HG03432 (cell line): ENCODE measurements around the gene TPM2.

ENCODE experiments used
- ATAC-seq: cut with Tn5 transposase; IDR thresholded peaks from one replicate; pipeline ENCODE4 v1.9.1; 2021; ENCODE audit warnings: mild to moderate bottlenecking, moderate library complexity; ENCODE audit not compliant: unreplicated experiment

The TPM2 gene

DNA sequence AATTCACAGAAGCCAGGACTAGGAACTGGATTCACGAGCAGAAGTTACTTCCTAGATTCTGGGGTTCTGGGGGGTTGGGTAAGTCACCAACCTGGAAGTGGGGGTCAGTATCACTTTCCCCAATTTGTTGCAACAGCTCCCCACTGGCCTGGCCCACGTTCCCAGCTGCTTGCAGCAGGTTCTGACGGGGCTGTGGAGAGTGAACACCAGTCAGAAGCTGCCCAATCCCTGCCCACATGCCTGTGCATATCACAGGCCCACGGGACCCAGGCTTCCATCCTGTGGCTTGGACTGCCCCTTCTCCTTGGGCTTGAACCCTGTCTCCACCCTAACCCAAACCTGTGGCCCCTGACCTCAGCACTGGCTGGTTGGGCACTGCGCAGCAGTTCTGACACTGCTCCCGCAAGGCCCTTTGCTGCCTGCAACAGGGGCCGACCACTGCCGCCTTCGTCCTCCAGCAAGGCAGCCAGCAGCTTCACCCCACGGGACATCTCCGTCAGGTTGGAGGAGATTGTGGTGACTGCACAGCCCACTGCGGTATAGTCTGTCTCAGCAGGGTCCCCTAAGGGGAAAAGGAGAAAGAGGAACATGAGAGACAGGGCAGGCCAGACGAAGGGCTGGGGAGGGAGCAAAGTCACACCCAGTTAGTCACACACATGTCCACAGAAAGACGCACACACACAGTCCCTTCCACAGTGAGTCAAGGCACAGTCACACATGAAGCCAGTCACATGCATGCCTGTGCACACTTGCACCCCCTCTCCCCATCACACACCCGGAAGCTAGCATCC lies 29.2 kb upstream of the TPM2 start:
- no peak for ATAC-seq

DNA sequence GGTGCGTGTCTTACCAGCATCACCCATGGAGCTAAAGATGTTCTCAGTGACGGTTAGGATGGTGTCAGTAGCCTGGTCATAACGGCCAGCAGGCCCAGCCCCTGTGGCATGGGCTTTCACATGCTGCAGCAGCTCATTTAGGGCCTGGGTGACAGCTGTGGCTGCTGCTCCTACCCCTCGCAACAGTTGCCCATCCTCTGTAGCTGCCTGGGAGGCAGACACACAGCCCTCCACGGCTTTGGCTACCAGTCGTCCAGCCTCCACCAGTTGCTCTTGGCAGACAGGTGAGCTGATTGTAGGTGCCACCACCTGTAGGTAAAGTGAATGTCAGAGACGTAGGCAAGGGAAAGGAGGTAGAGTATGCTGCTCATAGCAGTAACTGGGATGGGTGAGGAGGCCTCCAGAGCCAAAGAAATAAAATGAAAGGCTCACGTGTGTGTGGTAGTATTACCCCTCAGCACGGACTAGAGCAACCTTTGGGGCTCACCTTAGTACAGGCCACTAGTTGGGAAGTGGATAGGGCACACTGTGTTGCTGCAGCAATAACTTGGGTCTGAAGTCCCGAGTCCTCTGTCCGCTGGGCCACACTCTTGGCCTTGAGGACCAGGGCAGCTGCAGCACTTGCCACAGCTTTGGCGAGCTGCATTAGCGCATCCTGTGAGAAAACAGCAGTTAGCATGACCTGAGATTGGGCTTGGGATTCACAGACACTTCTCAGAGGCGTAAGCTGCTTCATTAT lies 27.6 kb upstream of the TPM2 start:
- ATAC-seq = no peak

DNA sequence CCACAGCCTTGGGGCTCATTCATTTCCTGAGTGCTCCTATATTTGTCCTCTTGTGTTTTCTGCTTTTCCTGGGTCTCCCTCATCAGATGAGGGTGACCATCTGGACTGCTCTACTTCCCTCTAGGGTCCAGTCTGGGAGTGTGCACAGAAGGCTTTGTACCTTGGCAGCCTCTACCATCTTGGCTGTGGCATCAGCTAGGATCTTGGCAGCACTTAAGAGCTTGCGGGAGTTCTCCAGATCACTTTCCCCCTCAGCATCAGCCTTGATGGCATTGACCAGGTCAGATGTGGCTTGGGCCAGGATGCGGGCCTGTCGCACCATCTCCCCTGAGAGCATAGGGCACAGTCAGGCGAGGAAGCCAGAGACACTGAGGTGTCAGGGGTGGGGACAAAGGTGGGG lies 26.5 kb upstream of the TPM2 start:
- no peak for ATAC-seq

DNA sequence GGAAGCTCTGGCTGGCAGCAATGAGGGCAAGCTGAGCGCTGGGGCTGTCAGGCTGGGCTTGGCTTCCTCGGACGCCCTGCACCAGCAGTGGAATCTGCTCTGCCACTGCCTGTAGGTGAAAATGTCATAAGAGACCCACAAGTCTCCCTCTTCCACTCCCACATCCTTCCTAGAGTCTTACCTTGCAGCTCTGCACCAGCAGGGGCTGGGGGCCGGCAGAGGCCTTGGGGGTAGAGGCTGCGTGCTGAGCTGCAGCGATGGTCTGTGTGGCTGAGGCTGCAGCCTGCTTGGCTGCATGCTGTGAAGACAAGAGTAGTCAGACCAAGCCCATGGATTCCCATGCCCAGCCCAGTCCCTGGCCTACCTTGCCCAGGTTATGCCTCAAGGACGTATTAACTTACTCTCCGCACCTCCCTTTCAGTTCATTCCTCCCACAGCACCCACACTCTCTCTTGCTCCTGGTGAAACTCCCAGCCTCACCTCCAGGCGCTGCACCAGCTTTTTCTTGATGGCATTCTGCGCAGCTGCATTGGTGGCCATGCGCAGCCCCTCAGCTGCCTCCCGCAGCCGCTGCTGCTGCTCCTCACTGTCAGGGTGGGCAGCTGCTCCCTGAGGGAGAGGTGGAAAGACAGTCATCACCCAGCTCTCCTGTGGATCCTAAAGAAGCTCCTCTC lies 25.0 kb upstream of the TPM2 start:
- no peak for ATAC-seq

DNA sequence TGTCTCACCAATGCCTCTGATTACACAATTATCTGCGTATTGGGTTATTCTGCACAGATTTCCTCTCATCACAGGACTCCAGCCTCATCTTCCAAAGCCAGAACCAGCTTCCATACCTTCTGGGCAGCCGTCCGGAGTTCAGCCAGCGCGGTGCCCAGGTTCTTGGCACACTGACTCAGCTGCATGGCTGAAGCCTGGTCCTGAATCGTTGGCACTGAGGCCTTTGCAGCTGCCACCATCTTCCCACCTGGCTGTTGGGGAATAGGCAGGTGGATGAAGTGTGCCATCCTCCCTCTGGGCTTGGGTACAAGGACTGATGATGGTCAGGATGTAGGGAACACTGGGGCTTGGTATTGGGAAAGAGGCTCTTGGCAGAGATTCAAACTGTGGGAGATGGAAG lies 24.4 kb upstream of the TPM2 start:
- no peak for ATAC-seq

DNA sequence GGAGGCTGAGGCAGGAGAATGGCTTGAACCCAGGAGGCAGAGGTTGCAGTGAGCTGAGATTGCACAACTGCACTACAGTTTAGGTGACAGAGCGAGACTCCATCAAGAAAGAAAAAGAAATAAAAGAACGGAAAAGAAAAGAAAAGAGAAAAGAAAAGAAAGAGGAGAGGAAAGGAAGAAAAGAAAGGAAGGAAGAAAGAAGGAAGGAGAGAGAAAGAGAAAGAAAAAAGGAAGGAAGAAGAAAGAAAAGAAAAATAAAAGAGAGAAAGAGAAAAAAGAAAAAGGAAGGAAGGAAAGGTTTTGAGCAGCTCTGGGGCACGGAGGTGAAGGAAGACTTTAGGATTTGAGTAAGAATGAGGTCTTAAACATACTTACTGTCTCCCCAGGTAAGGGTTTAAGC lies 23.9 kb upstream of the TPM2 start:
- ATAC-seq = no peak

DNA sequence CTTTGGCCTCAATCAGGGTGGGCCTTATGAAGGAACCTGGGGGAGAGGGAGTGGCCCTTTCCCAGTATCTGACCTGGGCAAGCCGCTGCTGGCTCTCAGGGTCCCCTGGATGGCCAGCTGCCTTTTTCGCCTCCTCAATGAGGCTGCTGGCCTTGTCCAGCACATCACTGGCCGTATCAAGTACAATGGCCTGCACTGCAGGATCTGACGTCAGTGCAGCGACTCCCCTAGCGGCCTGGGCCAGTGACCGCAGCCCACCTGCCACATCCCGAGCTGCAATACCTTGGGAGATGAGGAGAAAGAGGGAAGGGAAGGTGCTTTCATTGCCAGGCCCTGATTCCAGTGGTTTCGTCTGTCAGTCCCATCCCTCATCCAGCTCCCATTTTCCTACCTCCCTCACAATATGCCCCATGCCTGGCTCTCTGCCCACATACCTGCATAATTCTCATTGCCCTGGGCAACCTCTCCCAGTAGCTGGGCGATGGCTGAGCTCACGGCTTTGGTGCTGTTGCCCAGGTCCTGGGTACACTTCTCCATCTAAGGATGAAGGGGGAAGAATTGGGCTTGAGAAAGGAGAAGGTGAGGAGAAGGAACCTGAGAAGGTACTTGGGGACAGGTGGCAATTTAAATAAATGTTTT lies 23.2 kb upstream of the TPM2 start:
- ATAC-seq = no peak

DNA sequence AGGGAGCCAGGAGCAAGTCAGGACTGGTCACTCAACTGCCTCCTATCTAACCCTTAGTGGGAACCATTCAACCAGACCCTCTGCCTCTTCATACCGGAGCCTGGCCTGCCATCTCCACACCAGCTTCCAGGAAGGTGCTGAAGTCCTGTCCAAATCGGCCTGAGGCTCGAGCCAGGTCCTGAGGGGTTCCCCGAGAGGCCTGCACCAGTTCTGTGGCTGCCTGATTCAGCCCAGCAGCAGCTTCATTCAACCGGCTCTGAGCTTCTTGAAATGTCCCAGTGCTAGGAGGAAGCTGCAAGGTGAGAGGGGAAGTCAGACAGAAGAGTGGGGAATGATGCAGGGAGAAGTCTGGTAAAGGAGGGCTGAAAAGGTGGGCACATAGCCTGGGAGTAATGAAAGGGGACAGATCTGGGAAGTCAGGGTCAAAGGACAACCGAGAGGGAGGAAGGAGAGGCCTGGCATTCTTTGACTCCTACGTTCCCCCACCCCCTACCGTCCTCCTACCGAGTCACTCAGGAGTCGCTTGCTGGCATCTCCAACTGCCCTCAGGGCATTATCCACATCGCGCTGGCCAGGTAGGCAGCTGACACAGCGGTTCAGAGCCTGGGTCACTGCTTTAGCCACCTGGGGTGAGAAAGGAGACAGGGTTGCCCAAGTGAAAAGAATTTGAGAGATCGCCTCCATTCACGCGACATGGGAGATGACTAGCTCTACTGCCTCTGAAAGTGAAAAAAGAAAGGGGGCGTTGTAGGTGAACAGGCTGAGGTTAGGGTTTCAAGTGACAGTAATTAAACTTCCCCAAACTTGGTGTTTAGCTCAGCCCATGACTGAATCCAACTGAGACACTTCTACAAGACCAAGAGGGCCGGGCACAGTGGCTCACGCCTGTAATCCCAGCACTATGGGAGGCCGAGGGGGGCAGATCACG lies 22.0 kb upstream of the TPM2 start:
- ATAC-seq = no peak

DNA sequence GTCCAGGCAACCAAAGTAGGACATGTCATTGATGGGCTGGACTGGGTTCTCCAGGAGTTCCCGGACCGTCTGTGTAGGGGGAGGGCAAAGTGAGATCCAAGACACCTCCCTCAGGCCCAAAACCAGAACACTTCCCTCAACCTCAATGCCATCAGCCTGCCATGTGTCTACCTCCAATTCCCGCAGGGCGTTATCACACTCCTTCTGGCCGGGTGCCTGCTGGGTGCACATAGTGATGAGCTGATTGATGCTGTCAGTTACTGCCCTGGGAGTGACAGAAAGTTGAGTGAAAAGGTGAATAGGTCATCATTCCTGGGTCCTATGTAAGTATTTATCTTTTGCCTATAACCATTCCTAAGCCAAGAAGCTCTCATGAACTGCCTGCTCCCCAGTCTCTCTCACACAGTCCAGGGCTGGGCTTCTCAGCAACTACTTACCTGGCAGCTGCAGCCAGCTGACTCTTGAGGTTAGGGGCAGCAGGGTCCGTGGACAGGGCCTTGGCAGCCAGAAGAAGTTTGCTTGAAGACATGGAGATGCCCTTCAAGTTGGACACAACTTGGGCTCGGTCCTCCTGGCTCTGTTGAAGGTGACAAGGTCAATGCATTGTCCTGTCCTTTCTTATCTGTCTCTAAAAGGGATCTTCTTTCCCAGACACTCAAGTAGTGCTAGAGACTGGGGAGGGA lies 21.2 kb upstream of the TPM2 start:
- no peak for ATAC-seq

DNA sequence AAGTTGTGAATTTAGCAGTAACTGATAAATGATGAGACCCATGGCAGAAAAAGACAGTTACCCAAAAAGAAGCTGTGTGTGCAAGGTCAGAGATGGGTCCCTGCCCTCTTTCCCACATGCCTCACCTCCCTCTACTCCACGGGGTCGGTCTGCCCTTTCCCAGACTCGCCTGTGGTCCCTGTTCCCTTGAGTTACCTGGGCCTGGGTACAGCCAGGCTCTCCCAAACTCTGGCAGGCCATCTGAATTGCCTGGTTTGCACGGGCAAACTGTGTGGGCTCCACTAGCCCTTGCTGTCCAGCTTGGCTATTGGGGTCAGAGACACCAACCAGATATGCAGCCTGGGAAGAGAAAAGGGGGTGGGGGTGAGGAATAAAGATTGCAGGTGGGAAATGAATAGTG lies 18.4 kb upstream of the TPM2 start:
- no peak for ATAC-seq

DNA sequence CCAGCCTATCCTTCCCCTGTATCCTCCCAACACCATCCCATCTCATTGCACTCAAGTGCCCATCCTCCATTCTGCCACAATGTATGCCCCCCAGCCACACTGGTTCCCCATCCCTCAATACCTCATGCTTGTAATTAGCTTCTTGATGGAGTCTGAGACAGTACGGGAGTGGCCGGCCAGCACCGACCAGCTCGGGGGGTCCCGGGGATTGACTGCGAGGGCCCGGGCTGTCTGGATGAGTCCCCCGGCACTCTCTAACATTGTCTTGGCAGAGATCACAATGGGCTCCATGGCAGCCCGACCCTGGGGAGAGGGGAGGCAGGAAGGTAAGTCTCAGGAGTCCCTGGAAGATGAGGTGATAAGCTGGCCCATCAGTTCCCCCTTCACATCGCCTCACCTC lies 17.2 kb upstream of the TPM2 start:
- no peak for ATAC-seq

DNA sequence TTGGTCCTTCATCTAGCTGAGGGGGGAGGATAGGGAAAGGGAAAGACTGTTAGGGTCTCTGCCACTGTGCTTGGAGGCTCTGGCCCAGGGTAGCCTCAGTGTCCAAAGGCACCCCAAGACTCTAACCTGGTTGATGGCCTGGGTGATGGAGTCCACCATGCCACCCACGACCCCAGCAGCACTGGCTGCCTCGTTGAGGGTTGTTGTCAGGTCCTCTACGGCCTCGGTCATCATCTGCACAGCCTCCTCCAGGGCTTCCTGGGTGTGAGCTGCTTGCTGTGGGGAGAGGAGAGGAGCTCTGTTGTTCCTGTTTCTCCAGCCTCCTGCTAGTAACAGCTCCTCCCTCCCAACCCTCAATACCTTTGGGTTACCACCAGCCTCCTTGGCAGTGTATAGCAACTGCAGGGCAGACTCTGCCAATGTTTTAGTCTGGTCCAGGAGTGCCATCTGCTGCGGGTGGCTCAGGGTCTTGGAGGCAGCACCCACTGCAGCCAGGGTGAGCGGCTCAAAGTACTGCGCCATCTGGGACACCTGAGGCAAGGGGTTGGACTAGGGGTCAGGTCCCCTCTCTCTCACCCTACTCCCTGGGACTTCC lies 16.2 kb upstream of the TPM2 start:
- no peak for ATAC-seq

DNA sequence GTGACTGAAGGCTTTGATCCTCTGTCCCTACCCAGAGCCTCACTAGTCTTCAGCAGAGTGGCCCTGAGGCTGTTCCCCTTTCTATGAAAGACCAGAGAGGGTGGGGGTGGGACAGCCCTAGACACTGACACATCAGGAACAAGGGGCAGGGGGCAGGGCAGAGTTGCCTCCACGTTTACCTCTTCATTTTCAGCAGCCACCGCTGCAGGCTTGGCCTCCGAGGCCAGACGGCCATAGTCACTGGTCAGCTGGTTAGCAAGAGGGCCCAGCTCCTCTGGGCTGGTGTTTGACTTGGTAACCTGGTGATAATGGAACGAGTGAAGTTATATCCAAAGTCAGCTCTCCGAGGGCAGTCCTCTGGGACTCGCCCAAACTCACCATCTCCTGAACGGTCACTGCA lies 15.6 kb upstream of the TPM2 start:
- no peak for ATAC-seq

DNA sequence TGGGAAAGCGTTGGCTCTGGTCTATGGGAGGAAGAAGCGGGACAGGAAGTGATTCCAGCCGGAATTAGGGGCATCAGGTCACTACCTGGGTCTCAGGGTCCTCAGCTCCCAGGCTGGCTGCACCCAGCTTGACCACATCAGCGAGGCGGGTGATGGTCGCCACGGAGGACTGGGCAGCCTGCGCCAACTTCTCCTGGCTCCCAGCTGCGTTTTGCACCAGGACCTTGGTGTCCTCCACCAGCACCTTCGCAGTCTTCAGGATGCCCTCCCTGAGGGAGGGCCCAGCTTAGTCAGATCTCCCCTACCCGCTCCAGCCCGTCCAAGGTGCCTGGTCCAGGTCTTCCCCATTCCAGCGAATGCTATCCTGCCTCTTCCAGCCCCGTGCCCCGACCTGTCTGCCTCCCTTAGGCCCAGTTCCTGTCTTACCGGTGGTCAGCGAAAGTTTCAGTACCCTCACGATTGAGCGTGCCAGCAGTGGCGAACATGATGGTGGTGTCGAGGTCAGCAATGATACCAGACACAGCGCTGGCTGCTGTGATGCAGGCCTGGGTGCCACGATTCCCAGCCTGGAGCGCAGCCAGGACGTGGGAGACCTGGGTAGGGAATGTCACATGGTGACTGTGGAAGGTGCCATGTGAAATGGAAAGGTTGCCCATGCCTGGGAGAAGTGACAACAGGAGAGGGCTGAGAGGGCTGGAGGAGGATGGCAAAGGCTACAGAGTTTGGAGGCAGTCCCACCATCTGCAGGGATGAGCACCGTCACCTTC lies 14.4 kb upstream of the TPM2 start:
- ATAC-seq = no peak

DNA sequence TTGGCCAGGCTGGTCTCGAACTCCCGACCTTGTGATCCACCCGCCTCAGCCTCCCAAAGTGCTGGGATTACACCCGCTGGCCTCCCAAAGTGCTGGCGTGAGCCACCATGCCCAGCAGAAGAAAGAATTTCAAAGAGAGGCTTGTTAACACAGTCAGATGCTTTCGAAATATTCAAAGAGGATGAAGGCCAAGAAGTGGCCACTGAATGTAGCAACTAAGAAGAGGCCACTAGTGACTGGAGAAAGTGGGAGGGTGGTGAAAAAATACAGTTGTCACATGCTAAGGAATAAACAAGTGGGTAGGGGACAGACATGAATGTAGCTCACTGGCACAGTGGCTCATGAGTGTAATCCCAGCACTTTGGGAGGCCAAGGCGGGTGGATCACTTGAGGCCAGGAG lies 13.0 kb upstream of the TPM2 start:
- ATAC-seq = no peak

DNA sequence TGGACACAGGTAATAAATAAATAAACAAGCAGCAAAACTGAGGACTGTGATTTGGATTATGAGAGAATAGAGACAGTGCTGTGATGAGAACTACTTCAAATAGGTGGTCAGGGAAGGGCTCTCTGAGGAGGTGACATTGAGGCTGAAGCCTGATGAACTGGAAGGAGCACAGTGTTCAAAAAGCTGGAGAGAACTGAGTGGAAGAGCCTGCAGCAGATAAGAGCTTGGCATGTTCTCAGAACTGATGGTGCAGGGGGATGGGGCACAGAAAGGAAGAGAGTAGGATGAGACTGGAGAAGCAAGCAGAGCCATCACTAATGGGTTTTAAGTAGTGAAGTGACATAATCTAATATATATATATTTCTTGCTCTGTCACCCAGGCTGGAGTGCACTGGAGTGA lies 11.2 kb upstream of the TPM2 start:
- ATAC-seq = no peak

DNA sequence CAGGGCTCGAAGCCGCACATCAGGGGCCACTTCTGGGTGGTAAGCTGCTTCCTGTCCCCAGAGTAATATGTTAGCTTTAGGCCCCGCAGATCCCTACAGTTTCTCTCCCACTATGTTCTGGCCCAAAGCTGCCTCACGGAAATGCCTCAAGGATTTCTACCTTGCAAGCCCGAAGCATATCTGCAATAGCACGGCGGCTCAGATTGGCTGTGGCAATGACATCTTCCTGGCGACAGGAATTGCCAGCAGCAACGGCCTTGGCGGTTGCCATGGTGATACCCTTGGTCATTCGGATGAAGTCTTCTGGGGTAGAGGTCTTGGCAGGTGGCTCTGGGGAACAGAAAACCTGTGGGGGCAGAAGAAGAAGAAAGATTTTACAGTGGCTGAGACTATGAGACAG lies 10.3 kb upstream of the TPM2 start:
- ATAC-seq = no peak

DNA sequence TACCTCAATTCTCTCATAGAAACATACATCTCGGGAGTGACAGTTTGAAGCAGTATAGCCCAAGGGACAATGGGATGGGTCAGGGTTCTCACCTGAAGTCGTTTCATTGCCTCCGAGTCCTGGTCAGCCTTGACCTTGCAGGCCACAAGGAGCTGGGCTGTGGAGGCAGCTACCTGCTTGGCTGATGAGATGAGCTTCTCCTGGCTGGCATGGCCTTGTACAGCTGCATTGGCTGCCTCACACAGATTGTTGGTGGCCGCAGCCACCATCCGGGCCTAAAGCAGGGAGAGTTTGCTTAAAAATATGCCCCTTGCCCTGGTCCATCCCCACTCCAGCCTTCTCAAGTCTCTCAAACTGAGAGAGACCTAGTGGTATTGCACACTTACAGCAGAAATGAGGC lies 8.5 kb upstream of the TPM2 start:
- no peak for ATAC-seq

DNA sequence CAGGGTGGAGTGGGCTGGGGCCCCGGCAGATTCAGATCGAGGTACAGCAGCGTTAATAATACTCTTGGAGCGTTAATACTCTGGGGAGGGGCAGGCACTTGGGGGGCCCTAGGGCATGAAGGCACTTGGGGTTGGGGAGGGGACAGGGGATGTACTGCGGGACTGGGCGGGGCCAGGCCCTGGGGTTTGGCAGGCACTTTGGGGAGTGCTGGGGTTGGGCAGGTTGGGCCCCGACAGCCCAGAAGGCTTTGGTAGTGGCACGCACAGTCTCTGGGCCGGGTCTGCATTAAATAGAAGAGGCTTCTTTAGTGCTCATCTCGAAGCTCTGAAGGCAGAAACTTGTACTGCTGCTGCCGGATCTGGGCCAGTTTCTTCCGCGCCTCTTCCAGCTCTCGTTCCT lies 7.8 kb upstream of the TPM2 start:
- ATAC-seq = no peak
